GM04504 (cell line): ENCODE data around the gene ULBP3.
"Not testable (repeated sequence)": the region's sequence is repeated elsewhere in the genome, so short reads cannot be mapped to it uniquely, and the experiment has no call there.

Source experiments
- DNase-seq: peaks from one replicate; pipeline ENCODE4 v3.0.0-alpha.2; 2012; ENCODE audit warnings: low read depth

ULBP3 gene

GRCh38 chr6:150015281-150016001 is 53.5 kb downstream of the ULBP3 start:
- DNase-seq, result not testable (repeated sequence)

GRCh38 chr6:150014623-150015280 is 54.2 kb downstream of the ULBP3 start:
- DNase-seq, result not testable (repeated sequence)

- not testable (repeated sequence) for DNase-seq
Measured at GRCh38 chr6:150013785-150014622, 54.9 kb downstream of the ULBP3 start.

- not testable (repeated sequence) for DNase-seq
Measured at GRCh38 chr6:150012846-150013784, 55.8 kb downstream of the ULBP3 start.
